IMR-90 (cell line): ENCODE results near the gene B3GNT5. TPM values are rescaled to one million over a fixed set of nuclear protein-coding genes. Genes with fewer than 3 reads are reported as not detected.

Experiments used
- ATAC-seq: fragments of 200-7000 bp; cut with Tn5 transposase; 2 replicates; pipeline ENCODE4 v1.9.1; 2020; ENCODE audit warnings: low read depth, mild to moderate bottlenecking, moderate library complexity
- BruUV-seq: library from RNA; stranded (reverse); fragments of 400-500 nt; replicated peaks from 2 replicates; lab custom pipeline; 2021; lab: Mats Ljungman, UMichigan
- CTCF ChIA-PET: fragments of 300-600 bp; formaldehyde crosslinking; extraction: SDS; loops from one replicate; lab custom pipeline; 2021; ENCODE audit warnings: antibody characterized with exemption; lab: Yijun Ruan, JAX
- POLR2A ChIA-PET: fragments of 300-600 bp; sonication (Branson Sonifier 250); formaldehyde crosslinking; loops from one replicate; lab custom pipeline; 2022; ENCODE audit warnings: antibody characterized with exemption; ENCODE audit not compliant: unreplicated experiment; lab: Charles Lee
- DNase-seq: peaks from one replicate; pipeline ENCODE4 v3.0.0; 2013
- H2AFZ ChIP-seq: replicated peaks from 2 replicates; pipeline ENCODE3; 2013; ENCODE audit warnings: low read length, mild to moderate bottlenecking; ENCODE audit not compliant: poor library complexity
- H2AK5ac ChIP-seq: 2 replicates; pipeline ENCODE4 v1.6.1; 2013; ENCODE audit warnings: low read depth, low read length, inconsistent platforms
- H2AK9ac ChIP-seq: replicated peaks from 2 replicates; pipeline ENCODE3; 2013; ENCODE audit warnings: mild to moderate bottlenecking, low read depth, low read length, moderate library complexity; ENCODE audit not compliant: poor library complexity
- H2BK120ac ChIP-seq: 2 replicates; pipeline ENCODE4 v1.6.1; 2013; ENCODE audit warnings: low read depth, low read length, inconsistent platforms
- H2BK15ac ChIP-seq: 3 replicates; pipeline ENCODE4 v1.6.1; 2013; ENCODE audit warnings: low read depth, low read length, inconsistent platforms
- H2BK20ac ChIP-seq: 2 replicates; pipeline ENCODE4 v1.6.1; 2013; ENCODE audit warnings: low read depth, mild to moderate bottlenecking, inconsistent platforms, low read length, moderate library complexity
- H2BK5ac ChIP-seq: 2 replicates; pipeline ENCODE4 v1.6.1; 2013; ENCODE audit warnings: mild to moderate bottlenecking, low read depth, low read length, inconsistent platforms; ENCODE audit not compliant: poor library complexity, severe bottlenecking
- H3K14ac ChIP-seq: replicated peaks from 2 replicates; pipeline ENCODE4 v1.6.1; 2013; ENCODE audit warnings: low read depth, low read length, inconsistent platforms
- H3K18ac ChIP-seq: 2 replicates; pipeline ENCODE4 v1.6.1; 2013; ENCODE audit warnings: low read depth, low read length, control low read depth
- H3K23ac ChIP-seq: 2 replicates; pipeline ENCODE4 v1.6.1; 2013; ENCODE audit warnings: low read depth, low read length, inconsistent platforms
- H3K27ac ChIP-seq: 2 replicates; pipeline ENCODE4 v1.5.1; 2013; ENCODE audit warnings: mild to moderate bottlenecking, control low read depth, low read length; ENCODE audit not compliant: insufficient read depth
- H3K27me3 ChIP-seq: 2 replicates; pipeline ENCODE4 v1.6.1; 2013; ENCODE audit warnings: low read length; ENCODE audit not compliant: control insufficient read depth, insufficient read depth
- H3K36me3 ChIP-seq: 2 replicates; pipeline ENCODE4 v1.6.1; 2013; ENCODE audit warnings: low read length, mixed read lengths; ENCODE audit not compliant: control insufficient read depth, insufficient read depth
- H3K4ac ChIP-seq: 2 replicates; pipeline ENCODE4 v1.6.1; 2013; ENCODE audit warnings: low read depth, low read length, inconsistent platforms
- H3K4me1 ChIP-seq: 2 replicates; pipeline ENCODE4 v1.6.1; 2013; ENCODE audit warnings: low read length, mixed read lengths; ENCODE audit not compliant: control insufficient read depth, insufficient read depth
- H3K4me2 ChIP-seq: 2 replicates; pipeline ENCODE4 v1.6.1; 2013; ENCODE audit warnings: low read depth, mild to moderate bottlenecking, control low read depth, low read length, moderate library complexity
- H3K4me3 ChIP-seq: 2 replicates; pipeline ENCODE4 v1.5.1; 2013; ENCODE audit warnings: low read depth, mild to moderate bottlenecking, control low read depth, low read length, moderate library complexity; ENCODE audit not compliant: insufficient read depth
- H3K56ac ChIP-seq: 2 replicates; pipeline ENCODE4 v1.6.1; 2013; ENCODE audit warnings: low read length, inconsistent platforms; ENCODE audit not compliant: insufficient read depth; ENCODE audit errors: extremely low read depth
- H3K79me1 ChIP-seq, 2 experiments: 2 replicates each; pipeline ENCODE4 v1.6.1; 2013; ENCODE audit warnings: low read length in 2 of 2, inconsistent platforms in 1 of 2, low read depth in 1 of 2
- H3K9ac ChIP-seq: 2 replicates; pipeline ENCODE4 v1.6.1; 2013; ENCODE audit warnings: low read depth, low read length, control low read depth
- H3K9me1 ChIP-seq: 2 replicates; pipeline ENCODE4 v1.6.1; 2013; ENCODE audit warnings: low read length, inconsistent platforms; ENCODE audit not compliant: insufficient read depth
- H3K9me3 ChIP-seq: 2 replicates; pipeline ENCODE4 v1.6.1; 2013; ENCODE audit warnings: low read length; ENCODE audit not compliant: control insufficient read depth, insufficient read depth
- H4K20me1 ChIP-seq: 2 replicates; pipeline ENCODE4 v1.6.1; 2013; ENCODE audit warnings: low read length, inconsistent platforms; ENCODE audit not compliant: insufficient read depth
- H4K5ac ChIP-seq: 2 replicates; pipeline ENCODE4 v1.6.1; 2013; ENCODE audit warnings: mild to moderate bottlenecking, low read depth, low read length, control low read depth
- H4K8ac ChIP-seq, 2 experiments: 2 replicates each; pipeline ENCODE4 v1.6.1; 2013; ENCODE audit warnings: low read depth in 2 of 2, low read length in 2 of 2, control low read depth in 1 of 2, inconsistent platforms in 1 of 2
- H4K91ac ChIP-seq: 2 replicates; pipeline ENCODE4 v1.6.1; 2013; ENCODE audit warnings: low read depth, low read length, inconsistent platforms; ENCODE audit not compliant: insufficient read depth
- CEBPB ChIP-seq: IDR thresholded peaks from 2 replicates; pipeline ENCODE4 v1.6.1; 2012; ENCODE audit warnings: low read depth, low read length, improper control_type of control experiment
- CTCF ChIP-seq: conservative IDR thresholded peaks from 2 replicates; pipeline ENCODE4 v1.5.1; 2012; ENCODE audit warnings: mild to moderate bottlenecking, low read depth, low read length, improper control_type of control experiment
- WGBS, 2 experiments: methylation state at CpG; one replicate each; pipeline versions ENCODE4 v1.1.5 to v1.1.7; 2013; ENCODE audit warnings: missing lambda C conversion rate in 2 of 2; ENCODE audit not compliant: insufficient read length in 1 of 2; ENCODE audit errors: extremely low coverage in 2 of 2; 5-methylcytosine and 5-hydroxymethylcytosine counted together
- dilution Hi-C: fragments of 300-500 bp; cut with HindIII; formaldehyde crosslinking; loops from one replicate; pipeline ENCODE4 v1.14.3; 2018; ENCODE audit warnings: low sequenced_read_pairs; ENCODE audit not compliant: unreplicated experiment
- in situ Hi-C: fragments of 300-500 bp; cut with MboI; formaldehyde crosslinking; loops from 3 replicates; pipeline ENCODE4 v1.14.3; 2019; ENCODE audit warnings: low sequenced_read_pairs, inconsistent platforms, mixed read lengths
- intact Hi-C: fragments of 100-400 bp; cut with micrococcal nuclease; formaldehyde crosslinking; loops from 2 replicates; pipeline ENCODE4 v1.10.0; 2022
- polyA plus RNA-seq, 3 experiments: library from polyadenylated mRNA; depleted of rRNA; stranded (reverse); fragments of >200 nt; gene quantifications; 2 replicates each; pipeline ENCODE4 v1.2.3, GENCODE V29; 2012; ENCODE audit warnings: low replicate concordance in 1 of 3
- total RNA-seq: library from RNA; depleted of rRNA; stranded (reverse); fragments of >200 nt; gene quantifications from 2 replicates; pipeline ENCODE4 v1.2.3, GENCODE V29; 2012

B3GNT5 gene
- total and polyA plus RNA-seq, 2 of the 4 experiments (the other 2 are of a cell fraction), result 1.6 to 3.4 TPM

- Histone ChIP-seq H3K56ac (no peak overlapping the region), H3K9me1 (peaks cover 3% of the 10 kb centered on the region; the same call in 1 of the 2 replicates), H3K27ac (no peak overlapping the region), H3K23ac (no peak overlapping the region), H3K4me2 (no peak overlapping the region), H4K20me1 (no peaks in the 10 kb centered on the region), H2BK20ac (no peak overlapping the region), H2AFZ (no peak overlapping the region), H2BK120ac (no peak overlapping the region), H3K79me1 (no peaks in the 10 kb centered on the region), H4K8ac (no peak overlapping the region), H2BK15ac (no peak overlapping the region), H3K4me1 (peaks cover 2% of the 10 kb centered on the region), H3K9me3 (no peaks in the 10 kb centered on the region), H2AK5ac (no peak overlapping the region), H3K4me3 (no peak overlapping the region), H4K91ac (no peak overlapping the region), H3K27me3 (no peaks in the 10 kb centered on the region), H3K9ac (no peak overlapping the region), H3K36me3 (no peaks in the 10 kb centered on the region), H3K18ac (no peak overlapping the region), H4K5ac (no peak overlapping the region), H2BK5ac (no peak overlapping the region), H2AK9ac (no peak overlapping the region), H3K14ac (no peak overlapping the region), H3K4ac (no peak overlapping the region)
- CTCF ChIA-PET, result interaction anchor here (0.6 kb wide), 1 partner anchor 245 kb away, joined by 5 read pairs; no protein-coding TSS in a partner anchor
- no peak for DNase-seq
- no peak for ATAC-seq
- TF ChIP-seq CTCF, result no peak
- TF ChIP-seq CEBPB, result no peak
- in situ Hi-C loops, result no loop called here
- POLR2A ChIA-PET, result no interaction called here
- no TSS peak for BruUV-seq
- dilution Hi-C loops, result no loop called here
- 100% methylated on average over 1 of the region's 8 CpGs; no CpG with 5 or more reads in 1 of the 2 experiments for whole genome bisulfite sequencing, 2 experiments
- intact Hi-C loops, result no loop called here
Observed at GRCh38 chr3:183281126-183281797, 28.2 kb downstream of the B3GNT5 start.
